Measurements from ENCODE around the gene ARID3A.

GRCh38 chr19:998064-998463 is 72.2 kb downstream of the ARID3A start:
- TF ChIP-seq CTCF (IDR thresholded peaks at IDR 0.05 in 4 of 5, conservative IDR thresholded peaks at IDR 0.05 in 1 of 5) (no peak), POLR2A (IDR thresholded peaks at IDR 0.05) (no peak)

All from gastrocnemius medialis (tissue), 4 donors.